NCI-H2196 treated with DMSO at 0.1 percent for 48 hours (cell line): ENCODE results near the gene BTG1.

Experiments used
- DNase-seq: peaks from one replicate; lab custom pipeline; 2025; ENCODE audit not compliant: unreplicated experiment; lab: John Stamatoyannopoulos, UW

Gene BTG1

GRCh38 chr12:92145731-92146496, at the start of gene BTG1:
Gene BTG1 (minus strand): TSS chr12:92145846. CDS start chr12:92145535, 311 bp downstream.
- peak; percentile 99 for DNase-seq

- DNase-seq = no peak
These were observed 48.9 kb upstream of the BTG1 start for GRCh38 chr12:92194561-92194960.

GRCh38 chr12:92193846-92194245, 48.2 kb upstream of the BTG1 start:
- no peak for DNase-seq

GRCh38 chr12:92193063-92193462, 47.4 kb upstream of the BTG1 start:
- no peak for DNase-seq

- no peak for DNase-seq
These were observed 46.7 kb upstream of the BTG1 start for GRCh38 chr12:92192360-92192759.

- no peak for DNase-seq
These were observed 45.4 kb upstream of the BTG1 start for GRCh38 chr12:92191061-92191460.

- no peak for DNase-seq
These were observed 43.0 kb upstream of the BTG1 start for GRCh38 chr12:92188517-92189188.

GRCh38 chr12:92186038-92186470, 40.4 kb upstream of the BTG1 start:
- no peak for DNase-seq

- DNase-seq = no peak
These were observed 39.4 kb upstream of the BTG1 start for GRCh38 chr12:92185052-92185451.

GRCh38 chr12:92183575-92183974, 37.9 kb upstream of the BTG1 start:
- DNase-seq = no peak

- DNase-seq = no peak
These were observed 32.7 kb upstream of the BTG1 start for GRCh38 chr12:92178340-92178739.

GRCh38 chr12:92176646-92177045, 31.0 kb upstream of the BTG1 start:
- DNase-seq = no peak

GRCh38 chr12:92175961-92176360, 30.3 kb upstream of the BTG1 start:
- no peak for DNase-seq

- DNase-seq = no peak
These were observed 24.4 kb upstream of the BTG1 start for GRCh38 chr12:92170050-92170449.

GRCh38 chr12:92167075-92167474, 21.4 kb upstream of the BTG1 start:
- DNase-seq = no peak

GRCh38 chr12:92164712-92165111, 19.1 kb upstream of the BTG1 start:
- no peak for DNase-seq

GRCh38 chr12:92162079-92162478, 16.4 kb upstream of the BTG1 start:
- DNase-seq = no peak

GRCh38 chr12:92158796-92159439, 13.3 kb upstream of the BTG1 start:
- DNase-seq = no peak

- no peak for DNase-seq
These were observed 11.2 kb upstream of the BTG1 start for GRCh38 chr12:92156704-92157395.

GRCh38 chr12:92156139-92156538, 10.5 kb upstream of the BTG1 start:
- no peak for DNase-seq

- no peak for DNase-seq
These were observed 10.1 kb upstream of the BTG1 start for GRCh38 chr12:92155733-92156132.
